GM12878 (cell line): ENCODE results near the gene ARHGEF1. TPM values are rescaled to one million over a fixed set of nuclear protein-coding genes. Genes with fewer than 3 reads are reported as not detected.

Source experiments
- ATAC-seq: fragments of 200-7000 bp; cut with Tn5 transposase; 3 replicates; pipeline ENCODE4 v1.9.1; 2020; ENCODE audit warnings: mild to moderate bottlenecking, moderate library complexity
- BruUV-seq: library from RNA; stranded (reverse); fragments of 400-500 nt; replicated peaks from 2 replicates; lab custom pipeline; 2021; lab: Mats Ljungman, UMichigan
- CTCF ChIA-PET: fragments of 300-600 bp; sonication (Branson Sonifier 250); formaldehyde crosslinking; extraction: SDS; loops from one replicate; lab custom pipeline; 2021; ENCODE audit warnings: inconsistent platforms; lab: Yijun Ruan, JAX
- POLR2A ChIA-PET: fragments of 350-600 bp; formaldehyde crosslinking; extraction: SDS; loops from one replicate; lab custom pipeline; 2021; ENCODE audit warnings: inconsistent platforms; lab: Charles Lee
- RAD21 ChIA-PET: fragments of 300-600 bp; sonication (Branson Sonifier 250); formaldehyde crosslinking; loops from one replicate; lab custom pipeline; 2023; ENCODE audit warnings: antibody characterized with exemption; ENCODE audit not compliant: unreplicated experiment; lab: Charles Lee
- SMC1A ChIA-PET: fragments of 300-600 bp; sonication (Branson Sonifier 250); formaldehyde crosslinking; loops from one replicate; lab custom pipeline; 2023; ENCODE audit not compliant: unreplicated experiment, uncharacterized antibody; lab: Charles Lee
- DNase-seq: peaks from one replicate; pipeline ENCODE4 v3.0.0-alpha.2; 2011; ENCODE audit warnings: low read depth, low spot score
- FAIRE-seq: peaks from 3 replicates; lab custom pipeline; 2011; peaks lifted over from hg19 to GRCh38; lab: Jason Lieb, UNC
- H2AFZ ChIP-seq: 2 replicates; pipeline ENCODE4 v1.6.0; 2011; ENCODE audit warnings: low read depth, low read length, control low read depth; ENCODE audit not compliant: control insufficient read depth
- H3K27ac ChIP-seq: 2 replicates; pipeline ENCODE4 v1.5.1; 2011; ENCODE audit warnings: control low read depth; ENCODE audit not compliant: control insufficient read depth, insufficient read depth
- H3K27me3 ChIP-seq, 2 experiments: replicated peaks in 1 of 2; 2 replicates each; pipeline versions ENCODE4 v1.6.0 to v1.6.1; 2011; ENCODE audit warnings: low read length in 1 of 2; ENCODE audit not compliant: control insufficient read depth in 2 of 2, insufficient read depth in 2 of 2
- H3K36me3 ChIP-seq, 2 experiments: 2 replicates each; pipeline ENCODE4 v1.5.1; 2011; ENCODE audit warnings: low read length in 1 of 2; ENCODE audit not compliant: control insufficient read depth in 2 of 2, insufficient read depth in 2 of 2
- H3K4me1 ChIP-seq: 2 replicates; pipeline ENCODE4 v1.6.1; 2011; ENCODE audit warnings: mild to moderate bottlenecking, low read length, moderate library complexity, mixed read lengths; ENCODE audit not compliant: control insufficient read depth, insufficient read depth
- H3K4me2 ChIP-seq: 2 replicates; pipeline ENCODE4 v1.6.0; 2011; ENCODE audit warnings: control low read depth; ENCODE audit not compliant: control insufficient read depth, insufficient read depth
- H3K4me3 ChIP-seq: fragments of 200-600 bp; sonication (generic); 2 replicates; pipeline ENCODE4 v1.5.1; 2016
- H3K79me2 ChIP-seq: 2 replicates; pipeline ENCODE4 v1.6.0; 2011; ENCODE audit warnings: low read length; ENCODE audit not compliant: control insufficient read depth, insufficient read depth
- H3K9ac ChIP-seq: 2 replicates; pipeline ENCODE4 v1.8.0; 2011; ENCODE audit warnings: low read length, control low read depth, mixed read lengths; ENCODE audit not compliant: control insufficient read depth, insufficient read depth
- H3K9me3 ChIP-seq: replicated peaks from 3 replicates; pipeline ENCODE4 v1.5.1; 2011; ENCODE audit warnings: mild to moderate bottlenecking, low read length; ENCODE audit not compliant: control insufficient read depth, insufficient read depth
- H4K20me1 ChIP-seq: 2 replicates; pipeline ENCODE4 v1.6.0; 2011; ENCODE audit not compliant: control insufficient read depth, insufficient read depth
- BCL3 ChIP-seq: IDR thresholded peaks from 2 replicates; pipeline ENCODE4 v1.6.1; 2011; ENCODE audit warnings: borderline replicate concordance, low read depth, mild to moderate bottlenecking, moderate library complexity, low read length; ENCODE audit not compliant: insufficient read depth, poor library complexity, severe bottlenecking
- EP300 ChIP-seq, 2 experiments: fragments of 150-350 bp in 1 of 2; IDR thresholded peaks; 2 replicates each; pipeline ENCODE4 v1.6.1; 2011 to 2012; ENCODE audit warnings: low read depth in 2 of 2, low read length in 2 of 2, borderline replicate concordance in 1 of 2, improper control_type of control experiment in 1 of 2, inconsistent platforms in 1 of 2; ENCODE audit not compliant: control insufficient read depth in 1 of 2
- MXI1 ChIP-seq: fragments of 150-350 bp; IDR thresholded peaks from 2 replicates; pipeline ENCODE4 v1.6.1; 2011; ENCODE audit warnings: low read depth, mild to moderate bottlenecking, inconsistent platforms, low read length, improper control_type of control experiment
- POLR2A ChIP-seq: IDR thresholded peaks from 2 replicates; pipeline ENCODE4 v1.6.1; 2011; ENCODE audit warnings: low read depth, mild to moderate bottlenecking, low read length
- POLR2AphosphoS5 ChIP-seq: IDR thresholded peaks from 2 replicates; pipeline ENCODE4 v1.6.1; 2011; ENCODE audit warnings: mild to moderate bottlenecking, low read length, inconsistent platforms
- SUPT20H ChIP-seq: IDR thresholded peaks from 2 replicates; pipeline ENCODE4 v1.6.1; 2011; ENCODE audit warnings: low read depth, mild to moderate bottlenecking, low read length, moderate library complexity, borderline replicate concordance; ENCODE audit not compliant: control insufficient read depth
- WGBS: methylation state at CpG from one replicate; pipeline ENCODE4 v1.1.6; 2016; ENCODE audit warnings: low lambda C conversion rate; ENCODE audit not compliant: insufficient replicate concordance, insufficient coverage; ENCODE audit errors: missing lambda C conversion rate; 5-methylcytosine and 5-hydroxymethylcytosine counted together
- in situ Hi-C: fragments of 300-500 bp; cut with MboI; formaldehyde crosslinking; loops from 9 replicates; pipeline ENCODE4 v1.14.3; 2018; ENCODE audit warnings: mixed read lengths
- intact Hi-C: fragments of 100-400 bp; cut with micrococcal nuclease; formaldehyde crosslinking; loops from one replicate; pipeline ENCODE4 v1.14.2; 2022; ENCODE audit not compliant: unreplicated experiment
- polyA plus RNA-seq, 11 experiments: library from polyadenylated mRNA; depleted of rRNA in 4 of 11; unstranded in 6 of 11; stranded (reverse) in 5 of 11; fragments of >200 nt; fragmentation: Nextera tagmentation in 4 of 11; fragmentation: Illumina TruSeq in 1 of 11; extraction: Ambion mirVana in 4 of 11; extraction: Trizol in 1 of 11; gene quantifications; 1 replicate in 1 of 11; 2 replicates in 10 of 11; pipeline versions ENCODE4 v1.2.1 to v1.2.3, GENCODE V29; 2011 to 2016; ENCODE audit warnings: inconsistent platforms in 2 of 11, missing spikeins in 2 of 11, low read depth in 1 of 11
- total RNA-seq, 4 experiments: library from RNA; depleted of rRNA in 3 of 4; stranded (reverse); fragments of >200 nt in 3 of 4; fragmentation: Illumina TruSeq in 1 of 4; extraction: Trizol in 1 of 4; gene quantifications; 2 replicates each; pipeline versions ENCODE4 v1.2.1 to v1.2.3, GENCODE V29; 2013 to 2021

The ARHGEF1 gene
- total and polyA plus RNA-seq, 10 of the 15 experiments (the other 5 are each of a cell fraction or from before 2014, with no cell fraction given) = 1.2 to 207 (median 53.9) TPM

GRCh38 chr19:41905273-41906002, 22.5 kb downstream of the ARHGEF1 start:
- peaks cover 22 to 39% of the 10 kb centered on the region in 2 experiments; a peak in 3 of 4 replicates for H3K36me3 ChIP-seq
- in situ Hi-C loops (no loop called here), intact Hi-C loops (no loop called here)
- ATAC-seq (no peak), DNase-seq (no peak), FAIRE-seq (no peak)
- RAD21 ChIA-PET = no interaction called here
- no peaks in the 10 kb centered on the region for H3K9me3 ChIP-seq
- CTCF ChIA-PET = no interaction called here
- no peaks in the 10 kb centered on the region for H3K4me1 ChIP-seq
- H2AFZ ChIP-seq = no peak overlapping the region
- 89% methylated on average over 24 of the region's 24 CpGs for WGBS
- no peak overlapping the region for H3K4me3 ChIP-seq
- POLR2A ChIA-PET = no interaction called here
- no TSS peak for BruUV-seq
- 0 out of 2 replicates have a peak, but pooled peaks have one; percentile 34 for TF ChIP-seq POLR2AphosphoS5
- TF ChIP-seq BCL3 = peak; percentile 96
- TF ChIP-seq POLR2A = peak; percentile 62
- no peak for TF ChIP-seq SUPT20H
- no peak for TF ChIP-seq EP300 (IDR thresholded peaks at IDR 0.05; ENCODE audit: borderline replicate concordance in 1 of 2, control insufficient read depth in 1 of 2, low read depth in 2 of 2, low read length in 2 of 2)
- TF ChIP-seq MXI1 = no peak
- SMC1A ChIA-PET = no interaction called here
- H4K20me1 ChIP-seq = no peaks in the 10 kb centered on the region
- no peak overlapping the region for H3K9ac ChIP-seq
- H3K4me2 ChIP-seq = no peak overlapping the region
- H3K79me2 ChIP-seq = no peaks in the 10 kb centered on the region
- H3K27ac ChIP-seq = no peak overlapping the region
- H3K27me3 ChIP-seq = no peaks in the 10 kb centered on the region
